ENCODE measurements around the gene KHSRP. TPM values are rescaled to one million over a fixed set of nuclear protein-coding genes. Genes with fewer than 3 reads are reported as not detected.

The KHSRP gene
- total and polyA plus RNA-seq, 2 of the 13 experiments (the other 11 are each of a cell fraction or from before 2014, with no cell fraction given), result 72.1 to 129 TPM

GRCh38 chr19:6414793-6415590, 9.6 kb downstream of the KHSRP start (continued):
- TF ChIP-seq KDM5A (IDR thresholded peaks at IDR 0.05; ENCODE audit: borderline replicate concordance, low read length) (no peak), DPF2 (CRISPR knock-in tag; IDR thresholded peaks at IDR 0.05; ENCODE audit: borderline replicate concordance, low read depth) (no peak), RBFOX2 (IDR thresholded peaks at IDR 0.05; ENCODE audit: low read depth, low read length) (peak; percentile 63), ZSCAN20 (CRISPR knock-in tag; IDR thresholded peaks at IDR 0.05; ENCODE audit: borderline replicate concordance) (no peak), ZNF770 (CRISPR knock-in tag; IDR thresholded peaks at IDR 0.05) (no peak), RBM39 (IDR thresholded peaks at IDR 0.05; ENCODE audit: low read depth, low read length, poor library complexity, severe bottlenecking) (peak; percentile 26), HNF1B (CRISPR knock-in tag; IDR thresholded peaks at IDR 0.05) (no peak)
